K562 treated with DMSO at 1 percent for 4 hours (cell line): ENCODE measurements around the gene SLC31A2. TPM values are rescaled to one million over a fixed set of nuclear protein-coding genes. Genes with fewer than 3 reads are reported as not detected.

Source experiments
- total RNA-seq: library from RNA; unstranded; fragments of 300-600 nt; gene quantifications from 2 replicates; pipeline ENCODE4 v1.2.3, GENCODE V29; 2022; ENCODE audit not compliant: insufficient read depth

The SLC31A2 gene
- 1.4 and 2.7 TPM in 2 replicates for total RNA-seq

GRCh38 chr9:113150670-113151611 lies at the start of gene SLC31A2:
Gene SLC31A2 (plus strand): TSS chr9:113151007. CDS start chr9:113151075, 68 bp downstream.

Other genes starting within 250 kb of the SLC31A2 start
- gene ZNF883, start 138.8 kb upstream of the SLC31A2 start, total RNA-seq = 1.8 TPM in 1 of 2 replicates, not detected in the other
- 0.21 TPM in 1 of 2 replicates, not detected in the other for gene ZFP37, start 94.3 kb upstream of the SLC31A2 start, total RNA-seq
- gene FKBP15, start 70.3 kb downstream of the SLC31A2 start, total RNA-seq = 8.4 and 14.8 TPM in 2 replicates
- 44.0 and 44.5 TPM in 2 replicates for gene SLC31A1, start 70.5 kb downstream of the SLC31A2 start, total RNA-seq
- gene CDC26, start 124.6 kb downstream of the SLC31A2 start, total RNA-seq = 30.1 TPM in 2 replicates
- 21.6 and 23.5 TPM in 2 replicates for gene PRPF4, start 124.7 kb downstream of the SLC31A2 start, total RNA-seq
- not detected in 2 replicates for gene RNF183, start 152.4 kb downstream of the SLC31A2 start, total RNA-seq
- 2.7 and 3.1 TPM in 2 replicates for gene WDR31, start 189.3 kb downstream of the SLC31A2 start, total RNA-seq
- gene BSPRY, start 198.5 kb downstream of the SLC31A2 start, total RNA-seq = 0.96 and 1.7 TPM in 2 replicates
- gene HDHD3, start 226.0 kb downstream of the SLC31A2 start, total RNA-seq = 24.7 and 28.0 TPM in 2 replicates